HCT116 (cell line): ENCODE measurements around the gene IFI30. TPM values are rescaled to one million over a fixed set of nuclear protein-coding genes. Genes with fewer than 3 reads are reported as not detected.

Source experiments
- ATAC-seq: fragments of 200-7000 bp; cut with Tn5 transposase; 2 replicates; pipeline ENCODE4 v1.9.1; 2020; ENCODE audit warnings: mild to moderate bottlenecking, moderate library complexity
- BruUV-seq: library from RNA; stranded (reverse); fragments of 400-500 nt; replicated peaks from 2 replicates; lab custom pipeline; 2021; lab: Mats Ljungman, UMichigan
- CTCF ChIA-PET: fragments of 300-600 bp; sonication (Branson Sonifier 250); formaldehyde crosslinking; loops from one replicate; lab custom pipeline; 2021; ENCODE audit warnings: antibody characterized with exemption; lab: Charles Lee
- POLR2A ChIA-PET: fragments of 300-600, 350-600 bp; sonication (Branson Sonifier 250); formaldehyde crosslinking; loops from one replicate; lab custom pipeline; 2021; ENCODE audit warnings: antibody characterized with exemption; lab: Charles Lee
- RAD21 ChIA-PET, 2 experiments: fragments of 300-600 bp; sonication (Branson Sonifier 250); formaldehyde crosslinking; loops; one replicate each; lab custom pipeline; 2023; ENCODE audit warnings: low total read pairs in 2 of 2; ENCODE audit not compliant: uncharacterized antibody in 2 of 2, unreplicated experiment in 2 of 2, low non-redundant PET in 1 of 2; lab: Charles Lee
- DNase-seq: peaks from one replicate; pipeline ENCODE4 v3.0.0-alpha.2; 2010; ENCODE audit warnings: low read depth, low spot score
- H2AFZ ChIP-seq: fragments of 200-600 bp; shearing (Covaris generic), sonication (generic); 2 replicates; pipeline ENCODE4 v1.6.1; 2017; ENCODE audit warnings: low read depth, mixed run types, mixed read lengths, antibody characterized with exemption, low read length; ENCODE audit not compliant: poor library complexity, severe bottlenecking
- H3K27ac ChIP-seq: 2 replicates; pipeline ENCODE4 v1.5.1; 2012; ENCODE audit warnings: low read depth, low read length
- H3K27me3 ChIP-seq: fragments of 200-600 bp; sonication (generic); 2 replicates; pipeline ENCODE4 v1.6.1; 2016; ENCODE audit warnings: mixed run types, low read length, mixed read lengths; ENCODE audit not compliant: insufficient read depth
- H3K36me3 ChIP-seq, 2 experiments: fragments of 200-500 bp in 1 of 2; fragments of 200-600 bp in 1 of 2; sonication (Bioruptor generic) in 1 of 2; sonication (generic) in 1 of 2; 2 replicates each; pipeline versions ENCODE4 v1.5.1 to v1.6.1; 2014 to 2016; ENCODE audit warnings: low read length in 2 of 2, inconsistent platforms in 1 of 2, mixed read lengths in 1 of 2, mixed run types in 1 of 2; ENCODE audit not compliant: insufficient read depth in 2 of 2, control insufficient read depth in 1 of 2
- H3K4me1 ChIP-seq, 2 experiments: fragments of 200-600 bp in 1 of 2; sonication (generic) in 1 of 2; 2 replicates each; pipeline versions ENCODE4 v1.5.1 to v1.6.1; 2012 to 2017; ENCODE audit warnings: low read length in 2 of 2, inconsistent platforms in 1 of 2, mild to moderate bottlenecking in 1 of 2, mixed read lengths in 1 of 2, mixed run types in 1 of 2, moderate library complexity in 1 of 2; ENCODE audit not compliant: insufficient read depth in 2 of 2, control insufficient read depth in 1 of 2
- H3K4me2 ChIP-seq: fragments of 200-600 bp; sonication (generic); 2 replicates; pipeline ENCODE4 v1.6.1; 2017; ENCODE audit warnings: mixed run types, low read length, mixed read lengths
- H3K4me3 ChIP-seq, 2 experiments: fragments of 200-600 bp in 1 of 2; sonication (generic) in 1 of 2; replicated peaks in 1 of 2; 2 replicates each; pipeline ENCODE4 v1.5.1; 2011 to 2016; ENCODE audit warnings: low read length in 2 of 2, control low read depth in 1 of 2, low read depth in 1 of 2, mild to moderate bottlenecking in 1 of 2, mixed read lengths in 1 of 2, mixed run types in 1 of 2
- H3K79me2 ChIP-seq: fragments of 200-600 bp; sonication (generic); 2 replicates; pipeline ENCODE4 v1.6.1; 2017; ENCODE audit warnings: mild to moderate bottlenecking, mixed run types, low read length, moderate library complexity, mixed read lengths; ENCODE audit not compliant: insufficient read depth
- H3K9ac ChIP-seq: fragments of 200-600 bp; sonication (generic); 2 replicates; pipeline ENCODE4 v1.6.1; 2016; ENCODE audit warnings: low read length, mixed read lengths
- H3K9me2 ChIP-seq: fragments of 200-600 bp; sonication (generic), shearing (Covaris generic); 2 replicates; pipeline ENCODE4 v1.6.1; 2017; ENCODE audit warnings: mixed run types, mild to moderate bottlenecking, moderate library complexity; ENCODE audit not compliant: insufficient read depth
- H3K9me3 ChIP-seq, 2 experiments: fragments of 200-500 bp in 1 of 2; fragments of 200-600 bp in 1 of 2; sonication (Bioruptor generic) in 1 of 2; sonication (generic) in 1 of 2; 2 replicates each; pipeline ENCODE4 v1.6.1; 2014 to 2017; ENCODE audit warnings: low read length in 2 of 2, mixed read lengths in 2 of 2, inconsistent platforms in 1 of 2, low read depth in 1 of 2, mild to moderate bottlenecking in 1 of 2, mixed run types in 1 of 2, moderate library complexity in 1 of 2; ENCODE audit not compliant: control insufficient read depth in 1 of 2, insufficient read depth in 1 of 2
- H4K20me1 ChIP-seq: fragments of 200-600 bp; sonication (generic), shearing (Covaris generic); 2 replicates; pipeline ENCODE4 v1.6.1; 2017; ENCODE audit warnings: mixed run types, mild to moderate bottlenecking, moderate library complexity; ENCODE audit not compliant: insufficient read depth
- CBX3 ChIP-seq: IDR thresholded peaks from 2 replicates; pipeline ENCODE4 v1.6.1; 2012; ENCODE audit warnings: low read depth
- CTCF ChIP-seq, 3 experiments: fragments of 200-600 bp in 1 of 3; sonication (generic) in 1 of 3; IDR thresholded peaks in 2 of 3; conservative IDR thresholded peaks in 1 of 3; 2 replicates each; pipeline ENCODE4 v1.5.1; 2012 to 2017; ENCODE audit warnings: low read depth in 2 of 3, low read length in 2 of 3, antibody characterized with exemption in 1 of 3, borderline replicate concordance in 1 of 3, control low read depth in 1 of 3, mild to moderate bottlenecking in 1 of 3, mixed read lengths in 1 of 3, mixed run types in 1 of 3, moderate library complexity in 1 of 3; ENCODE audit not compliant: insufficient read depth in 1 of 3
- EGR1 ChIP-seq: IDR thresholded peaks from 2 replicates; pipeline ENCODE4 v1.6.1; 2012; ENCODE audit warnings: low read depth
- EZH2phosphoT487 ChIP-seq: fragments of 200-600 bp; IDR thresholded peaks from 2 replicates; pipeline ENCODE4 v1.6.1; 2018; ENCODE audit warnings: antibody characterized with exemption, borderline replicate concordance
- FOSL1 ChIP-seq: IDR thresholded peaks from 2 replicates; pipeline ENCODE4 v1.6.1; 2012; ENCODE audit warnings: low read depth
- JUND ChIP-seq: IDR thresholded peaks from 2 replicates; pipeline ENCODE4 v1.6.1; 2012
- MAX ChIP-seq: IDR thresholded peaks from 2 replicates; pipeline ENCODE4 v1.6.1; 2012
- POLR2A ChIP-seq: IDR thresholded peaks from 2 replicates; pipeline ENCODE4 v1.7.0; 2011; ENCODE audit warnings: borderline replicate concordance; ENCODE audit not compliant: insufficient read depth, insufficient read length; ENCODE audit errors: extremely low read depth
- POLR2AphosphoS5 ChIP-seq: IDR thresholded peaks from 2 replicates; pipeline ENCODE4 v1.6.1; 2011; ENCODE audit warnings: mild to moderate bottlenecking, low read depth, low read length, moderate library complexity
- RAD21 ChIP-seq: IDR thresholded peaks from 2 replicates; pipeline ENCODE4 v1.6.1; 2012; ENCODE audit warnings: low read depth, mild to moderate bottlenecking
- SP1 ChIP-seq: IDR thresholded peaks from 2 replicates; pipeline ENCODE4 v1.6.1; 2012; ENCODE audit warnings: low read depth
- TCF7L2 ChIP-seq: IDR thresholded peaks from 2 replicates; pipeline ENCODE4 v1.7.0; 2011; ENCODE audit warnings: borderline replicate concordance, inconsistent platforms; ENCODE audit not compliant: insufficient read depth, insufficient read length; ENCODE audit errors: extremely low read depth
- YY1 ChIP-seq: IDR thresholded peaks from 2 replicates; pipeline ENCODE4 v1.6.1; 2011; ENCODE audit warnings: low read length, low read depth, moderate library complexity, mild to moderate bottlenecking; ENCODE audit not compliant: insufficient replicate concordance; ENCODE audit errors: extremely low read depth
- ZBTB33 ChIP-seq: IDR thresholded peaks from 2 replicates; pipeline ENCODE4 v1.6.1; 2011; ENCODE audit warnings: mild to moderate bottlenecking, low read length, moderate library complexity; ENCODE audit not compliant: insufficient replicate concordance; ENCODE audit errors: extremely low read depth
- ZFX ChIP-seq: fragments of 450-650 bp; IDR thresholded peaks from 2 replicates; pipeline ENCODE4 v1.6.1; 2017
- ZNF274 ChIP-seq: fragments of 200-500 bp; sonication (Bioruptor generic); IDR thresholded peaks from 2 replicates; pipeline ENCODE4 v1.6.1; 2014; ENCODE audit warnings: mild to moderate bottlenecking, low read depth, low read length, inconsistent platforms
- intact Hi-C: fragments of 100-400 bp; cut with micrococcal nuclease; formaldehyde crosslinking; loops from 2 replicates; pipeline ENCODE4 v1.10.0; 2022
- total RNA-seq: library from RNA; stranded (reverse); gene quantifications from one replicate; pipeline ENCODE4 v1.2.1, GENCODE V29; 2021; ENCODE audit not compliant: unreplicated experiment

IFI30 gene
- total RNA-seq, 1 experiment from 2014 or later = 64.6 TPM

GRCh38 chr19:18223860-18224524, 50.4 kb downstream of the IFI30 start:
- DNase-seq = peak; percentile 49
- Histone ChIP-seq H4K20me1 (no peaks in the 10 kb centered on the region), H3K27me3 (no peaks in the 10 kb centered on the region), H3K9ac (peak overlapping the region; percentile 39; the same call in 1 of the 2 replicates), H3K79me2 (no peaks in the 10 kb centered on the region), H3K9me2 (no peaks in the 10 kb centered on the region), H3K4me3 (peak overlapping the region; percentile 44 to 56), H3K27ac (peak overlapping the region; percentile 72), H3K36me3 (no peaks in the 10 kb centered on the region), H2AFZ (no peak overlapping the region), H3K4me2 (peak overlapping the region; percentile 91), H3K4me1 (peaks cover 18 to 30% of the 10 kb centered on the region in 2 experiments), H3K9me3 (no peaks in the 10 kb centered on the region)
- CTCF ChIA-PET = interaction anchor here (0.7 to 2.0 kb wide), 14 partner anchors 9 to 111 kb away, joined by 3 to 31 read pairs (median 4); partner anchors contain the start of genes IQCN and PIK3R2
- RAD21 ChIA-PET = interaction anchor here (0.6 to 1.2 kb wide), 4 partner anchors 19 to 112 kb away, joined by 3 to 7 read pairs (median 4); partner anchors contain the start of gene RAB3A (in 1 of the 2)
- intact Hi-C loops = no loop called here
- ATAC-seq = peak; percentile 65
- BruUV-seq = no TSS peak
- TF ChIP-seq POLR2AphosphoS5 (peak; percentile 32; the same call in 1 of the 2 replicates), FOSL1 (no peak), ZBTB33 (no peak), RAD21 (no peak), MAX (no peak), YY1 (no peak), EZH2phosphoT487 (no peak), CTCF (IDR thresholded peaks at IDR 0.05 in 2 of 3, conservative IDR thresholded peaks at IDR 0.05 in 1 of 3; ENCODE audit: borderline replicate concordance in 1 of 3, insufficient read depth in 1 of 3, low read depth in 2 of 3, low read length in 2 of 3) (no peak), SP1 (no peak), ZFX (no peak), POLR2A (peak; percentile 23), CBX3 (no peak), JUND (no peak), TCF7L2 (no peak), ZNF274 (no peak), EGR1 (no peak)
- POLR2A ChIA-PET = interaction anchor here (0.8 to 1.9 kb wide), 10 partner anchors 14 to 162 kb away, joined by 3 to 19 read pairs (median 4); partner anchors contain the start of genes GDF15, JUND, MPV17L2 and RAB3A
